ENCODE measurements around the gene WDR93. TPM values are rescaled to one million over a fixed set of nuclear protein-coding genes. Genes with fewer than 3 reads are reported as not detected.

WDR93 gene
- total RNA-seq, 1 experiment from 2014 or later: not detected

GRCh38 chr15:89756897-89757296, 66.3 kb downstream of the WDR93 start:
- Histone ChIP-seq H2BK5ac (ENCODE audit: insufficient read length, low read length) (no peak overlapping the region), H3K56ac (ENCODE audit: insufficient read length, low read depth, low read length) (no peak overlapping the region), H3K27me3 (ENCODE audit: insufficient read depth, low read length) (peaks cover 3% of the 10 kb centered on the region; the same call in 1 of the 2 replicates), H3K23me2 (ENCODE audit: insufficient read length, low read depth, low read length, poor library complexity, severe bottlenecking) (no peaks in the 10 kb centered on the region), H4K8ac (replicated peaks; ENCODE audit: insufficient read length, low read depth, low read length) (no peak overlapping the region), H3K4ac (ENCODE audit: low read depth, low read length) (no peak overlapping the region), H3K79me1 (ENCODE audit: insufficient read depth, low read depth, low read length, poor library complexity, severe bottlenecking) (no peaks in the 10 kb centered on the region), H3K9me3 (ENCODE audit: control insufficient read depth, low read depth, low read length) (no peaks in the 10 kb centered on the region), H3K23ac (ENCODE audit: insufficient read length, low read depth, low read length) (no peak overlapping the region), H3T11ph (ENCODE audit: low read length) (no peak overlapping the region), H2BK20ac (ENCODE audit: low read depth, low read length, poor library complexity, severe bottlenecking) (no peak overlapping the region), H2AFZ (ENCODE audit: low read length) (no peak overlapping the region), H2BK15ac (ENCODE audit: low read depth, low read length) (no peak overlapping the region), H4K91ac (ENCODE audit: insufficient read length, low read depth, low read length) (no peak overlapping the region), H3K4me1 (ENCODE audit: insufficient read depth, low read length) (no peaks in the 10 kb centered on the region), H3K14ac (ENCODE audit: insufficient read depth, low read length) (no peak overlapping the region), H4K20me1 (ENCODE audit: control insufficient read depth, insufficient read depth, insufficient read length) (no peaks in the 10 kb centered on the region), H3K9ac (ENCODE audit: extremely low read depth, insufficient read length, low read length) (no peak overlapping the region), H2BK12ac (ENCODE audit: insufficient read length, low read depth, low read length) (no peak overlapping the region), H2BK120ac (ENCODE audit: low read depth, low read length, poor library complexity, severe bottlenecking) (no peak overlapping the region), H3K27ac (ENCODE audit: insufficient read length, low read depth, low read length) (no peak overlapping the region), H4K5ac (ENCODE audit: insufficient read length, low read depth, low read length) (no peak overlapping the region), H3K79me2 (ENCODE audit: insufficient read depth, low read length) (no peaks in the 10 kb centered on the region), H2AK5ac (ENCODE audit: insufficient read length, low read length) (no peak overlapping the region), H3K4me2 (ENCODE audit: insufficient read depth, insufficient read length, low read length) (no peak overlapping the region), H3K18ac (ENCODE audit: insufficient read length, low read depth, low read length) (no peak overlapping the region)
- Mint-ChIP-seq H3K4me3 (no peak overlapping the region), H3K36me3 (ENCODE audit: insufficient read depth in 1 of 3, low read depth in 3 of 3) (no peaks in the 10 kb centered on the region), H3K27me3 (ENCODE audit: low read depth) (peaks cover 52% of the 10 kb centered on the region), H3K9me3 (no peaks in the 10 kb centered on the region; a peak in 1 of 5 replicates), H3K27ac (no peak overlapping the region), H3K4me1 (peaks cover 12 to 13% of the 10 kb centered on the region in 2 experiments)
- TF ChIP-seq CTCF (conservative IDR thresholded peaks at IDR 0.05): no peak
- WGBS (ENCODE audit: extremely low coverage, insufficient read length, low lambda C conversion rate): no CpG with 5 or more reads among the region's 7 CpGs
- no peak for DNase-seq
